HepG2 (cell line): ENCODE measurements around the gene DCTN1. TPM values are rescaled to one million over a fixed set of nuclear protein-coding genes. Genes with fewer than 3 reads are reported as not detected.

Experiments used
- CEBPB ChIP-seq: IDR thresholded peaks from 2 replicates; pipeline ENCODE4 v1.6.1; 2011; ENCODE audit warnings: low read depth, low read length, improper control_type of control experiment, borderline replicate concordance
- CREB1 ChIP-seq, 2 experiments: fragments of 450-650 bp in 1 of 2; IDR thresholded peaks; 2 replicates each; pipeline ENCODE4 v1.6.1; 2016 to 2017; ENCODE audit warnings: control low read depth in 1 of 2, mild to moderate bottlenecking in 1 of 2, missing compliant biosample characterization in 1 of 2, missing genetic modification characterization in 1 of 2
- ELF1 ChIP-seq: sonication (generic); formaldehyde crosslinking; IDR thresholded peaks from 2 replicates; pipeline ENCODE4 v1.4.0; 2020; ENCODE audit warnings: missing genetic modification reagents
- FIP1L1 ChIP-seq: fragments of 200-400 bp; formaldehyde crosslinking; IDR thresholded peaks from 2 replicates; pipeline ENCODE4 v1.6.1; 2018; ENCODE audit warnings: low read depth, mild to moderate bottlenecking, low read length, moderate library complexity, borderline replicate concordance; ENCODE audit not compliant: insufficient read depth
- FOXO1 ChIP-seq: sonication (generic); formaldehyde crosslinking; IDR thresholded peaks from 2 replicates; pipeline ENCODE4 v1.4.0; 2020; ENCODE audit warnings: missing genetic modification reagents
- HMG20A ChIP-seq: IDR thresholded peaks from 2 replicates; pipeline ENCODE4 v1.6.1; 2016; ENCODE audit warnings: borderline replicate concordance
- MYNN ChIP-seq: sonication (generic); formaldehyde crosslinking; IDR thresholded peaks from 2 replicates; pipeline ENCODE4 v1.4.0; 2020; ENCODE audit warnings: mild to moderate bottlenecking, low read depth, missing genetic modification reagents
- TCF12 ChIP-seq, 2 experiments: fragments of 450-650 bp in 1 of 2; sonication (generic) in 1 of 2; formaldehyde crosslinking in 1 of 2; IDR thresholded peaks; 2 replicates each; pipeline versions ENCODE4 v1.6.1 to v1.8.0; 2017 to 2022; ENCODE audit warnings: antibody characterized with exemption in 1 of 2, mild to moderate bottlenecking in 1 of 2, missing genetic modification reagents in 1 of 2, moderate library complexity in 1 of 2
- U2AF1 ChIP-seq: fragments of 200-400 bp; formaldehyde crosslinking; optimal IDR thresholded peaks from 2 replicates; pipeline ENCODE3; 2017; ENCODE audit warnings: mild to moderate bottlenecking, low read depth, low read length
- ZBTB7A ChIP-seq: sonication (generic); formaldehyde crosslinking; IDR thresholded peaks from 2 replicates; pipeline ENCODE4 v1.8.0; 2022; ENCODE audit warnings: mild to moderate bottlenecking, missing genetic modification reagents
- ZNF10 ChIP-seq: sonication (generic); formaldehyde crosslinking; IDR thresholded peaks from 2 replicates; pipeline ENCODE4 v1.4.0; 2020; ENCODE audit warnings: mild to moderate bottlenecking, low read depth, missing genetic modification reagents, borderline replicate concordance
- ZNF232 ChIP-seq: sonication (generic); formaldehyde crosslinking; IDR thresholded peaks from 2 replicates; pipeline ENCODE4 v1.4.0; 2020; ENCODE audit warnings: missing genetic modification reagents, borderline replicate concordance
- ZNF253 ChIP-seq: sonication (generic); formaldehyde crosslinking; IDR thresholded peaks from 2 replicates; pipeline ENCODE4 v1.8.0; 2022; ENCODE audit warnings: mild to moderate bottlenecking, missing genetic modification reagents, borderline replicate concordance
- ZNF501 ChIP-seq: sonication (generic); formaldehyde crosslinking; IDR thresholded peaks from 2 replicates; pipeline ENCODE4 v1.5.1; 2020; ENCODE audit warnings: mild to moderate bottlenecking, moderate library complexity, missing genetic modification reagents
- ZNF777 ChIP-seq: sonication (generic); formaldehyde crosslinking; IDR thresholded peaks from 2 replicates; pipeline ENCODE4 v1.4.0; 2020; ENCODE audit warnings: missing genetic modification reagents
- ZSCAN30 ChIP-seq: sonication (generic); formaldehyde crosslinking; IDR thresholded peaks from 2 replicates; pipeline ENCODE4 v1.5.0; 2020; ENCODE audit warnings: mild to moderate bottlenecking, missing genetic modification reagents
- polyA plus RNA-seq, 8 experiments: library from polyadenylated mRNA; depleted of rRNA in 3 of 8; stranded (reverse) in 7 of 8; unstranded in 1 of 8; fragments of >200 nt; fragmentation: Illumina TruSeq in 4 of 8; extraction: Trizol in 4 of 8; gene quantifications; 2 replicates each; pipeline versions ENCODE4 v1.2.1 to v1.2.3, GENCODE V29; 2011 to 2016; ENCODE audit warnings: low read depth in 4 of 8, missing spikeins in 1 of 8, mixed read lengths in 1 of 8; ENCODE audit not compliant: insufficient read depth in 1 of 8
- total RNA-seq, 5 experiments: library from RNA; depleted of rRNA; stranded (reverse); fragments of >200 nt; fragmentation: Illumina TruSeq; extraction: Trizol; gene quantifications; 2 replicates each; pipeline ENCODE4 v1.2.3, GENCODE V29; 2016; ENCODE audit warnings: low read depth in 1 of 5
- TF ChIP-seq, protein P1 (sequence below): sonication (generic); formaldehyde crosslinking; IDR thresholded peaks from one replicate; pipeline ENCODE4 v1.5.1; 2020; ENCODE audit warnings: mild to moderate bottlenecking, missing genetic modification reagents; ENCODE audit errors: not compliant biosample characterization
- TF ChIP-seq, protein P2 (sequence below): sonication (generic); formaldehyde crosslinking; IDR thresholded peaks from 2 replicates; pipeline ENCODE4 v1.4.0; 2020; ENCODE audit warnings: missing genetic modification reagents
- TF ChIP-seq, protein P3 (sequence below): sonication (generic); formaldehyde crosslinking; IDR thresholded peaks from 2 replicates; pipeline ENCODE4 v1.8.1; 2023; ENCODE audit warnings: mild to moderate bottlenecking, missing genetic modification reagents, borderline replicate concordance

The DCTN1 gene
- total and polyA plus RNA-seq, 2 of the 13 experiments (the other 11 are each of a cell fraction or from before 2014, with no cell fraction given), result 73.2 to 122 TPM

DNA sequence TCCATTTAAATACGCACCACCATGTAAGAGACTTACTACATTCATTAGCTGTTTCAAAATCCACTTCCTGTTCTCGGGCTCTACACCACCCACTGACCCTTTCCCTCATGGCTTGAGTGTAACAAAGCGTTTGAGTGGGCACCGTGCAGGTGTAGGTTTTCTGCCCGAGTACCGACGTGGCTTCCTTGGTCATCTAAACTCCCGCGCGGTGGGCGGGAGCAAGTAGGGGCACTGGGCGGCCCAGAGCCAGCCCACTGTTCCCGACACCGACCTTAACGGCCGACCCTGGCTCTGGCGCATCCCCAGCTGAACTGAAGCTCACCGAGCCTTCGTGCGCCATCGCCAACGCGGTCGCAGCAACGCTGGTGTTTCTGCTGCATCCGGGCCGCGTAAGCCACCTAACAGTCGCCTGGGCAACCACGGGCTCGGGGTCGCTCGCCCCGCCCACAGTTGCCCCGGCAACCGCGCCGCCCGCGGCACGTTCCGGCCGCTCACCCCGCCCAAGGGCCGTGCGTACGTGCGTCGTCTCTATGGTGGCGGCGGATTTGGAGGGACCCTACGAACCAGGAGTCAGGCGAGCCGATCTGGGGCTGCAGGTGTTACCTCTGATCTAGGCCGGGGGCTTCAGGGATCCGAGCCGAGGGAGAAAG is 41.2 kb upstream of the DCTN1 start, which contains the start of the genes C2orf81 and WDR54 (continued):
- TF ChIP-seq, protein P1, sequence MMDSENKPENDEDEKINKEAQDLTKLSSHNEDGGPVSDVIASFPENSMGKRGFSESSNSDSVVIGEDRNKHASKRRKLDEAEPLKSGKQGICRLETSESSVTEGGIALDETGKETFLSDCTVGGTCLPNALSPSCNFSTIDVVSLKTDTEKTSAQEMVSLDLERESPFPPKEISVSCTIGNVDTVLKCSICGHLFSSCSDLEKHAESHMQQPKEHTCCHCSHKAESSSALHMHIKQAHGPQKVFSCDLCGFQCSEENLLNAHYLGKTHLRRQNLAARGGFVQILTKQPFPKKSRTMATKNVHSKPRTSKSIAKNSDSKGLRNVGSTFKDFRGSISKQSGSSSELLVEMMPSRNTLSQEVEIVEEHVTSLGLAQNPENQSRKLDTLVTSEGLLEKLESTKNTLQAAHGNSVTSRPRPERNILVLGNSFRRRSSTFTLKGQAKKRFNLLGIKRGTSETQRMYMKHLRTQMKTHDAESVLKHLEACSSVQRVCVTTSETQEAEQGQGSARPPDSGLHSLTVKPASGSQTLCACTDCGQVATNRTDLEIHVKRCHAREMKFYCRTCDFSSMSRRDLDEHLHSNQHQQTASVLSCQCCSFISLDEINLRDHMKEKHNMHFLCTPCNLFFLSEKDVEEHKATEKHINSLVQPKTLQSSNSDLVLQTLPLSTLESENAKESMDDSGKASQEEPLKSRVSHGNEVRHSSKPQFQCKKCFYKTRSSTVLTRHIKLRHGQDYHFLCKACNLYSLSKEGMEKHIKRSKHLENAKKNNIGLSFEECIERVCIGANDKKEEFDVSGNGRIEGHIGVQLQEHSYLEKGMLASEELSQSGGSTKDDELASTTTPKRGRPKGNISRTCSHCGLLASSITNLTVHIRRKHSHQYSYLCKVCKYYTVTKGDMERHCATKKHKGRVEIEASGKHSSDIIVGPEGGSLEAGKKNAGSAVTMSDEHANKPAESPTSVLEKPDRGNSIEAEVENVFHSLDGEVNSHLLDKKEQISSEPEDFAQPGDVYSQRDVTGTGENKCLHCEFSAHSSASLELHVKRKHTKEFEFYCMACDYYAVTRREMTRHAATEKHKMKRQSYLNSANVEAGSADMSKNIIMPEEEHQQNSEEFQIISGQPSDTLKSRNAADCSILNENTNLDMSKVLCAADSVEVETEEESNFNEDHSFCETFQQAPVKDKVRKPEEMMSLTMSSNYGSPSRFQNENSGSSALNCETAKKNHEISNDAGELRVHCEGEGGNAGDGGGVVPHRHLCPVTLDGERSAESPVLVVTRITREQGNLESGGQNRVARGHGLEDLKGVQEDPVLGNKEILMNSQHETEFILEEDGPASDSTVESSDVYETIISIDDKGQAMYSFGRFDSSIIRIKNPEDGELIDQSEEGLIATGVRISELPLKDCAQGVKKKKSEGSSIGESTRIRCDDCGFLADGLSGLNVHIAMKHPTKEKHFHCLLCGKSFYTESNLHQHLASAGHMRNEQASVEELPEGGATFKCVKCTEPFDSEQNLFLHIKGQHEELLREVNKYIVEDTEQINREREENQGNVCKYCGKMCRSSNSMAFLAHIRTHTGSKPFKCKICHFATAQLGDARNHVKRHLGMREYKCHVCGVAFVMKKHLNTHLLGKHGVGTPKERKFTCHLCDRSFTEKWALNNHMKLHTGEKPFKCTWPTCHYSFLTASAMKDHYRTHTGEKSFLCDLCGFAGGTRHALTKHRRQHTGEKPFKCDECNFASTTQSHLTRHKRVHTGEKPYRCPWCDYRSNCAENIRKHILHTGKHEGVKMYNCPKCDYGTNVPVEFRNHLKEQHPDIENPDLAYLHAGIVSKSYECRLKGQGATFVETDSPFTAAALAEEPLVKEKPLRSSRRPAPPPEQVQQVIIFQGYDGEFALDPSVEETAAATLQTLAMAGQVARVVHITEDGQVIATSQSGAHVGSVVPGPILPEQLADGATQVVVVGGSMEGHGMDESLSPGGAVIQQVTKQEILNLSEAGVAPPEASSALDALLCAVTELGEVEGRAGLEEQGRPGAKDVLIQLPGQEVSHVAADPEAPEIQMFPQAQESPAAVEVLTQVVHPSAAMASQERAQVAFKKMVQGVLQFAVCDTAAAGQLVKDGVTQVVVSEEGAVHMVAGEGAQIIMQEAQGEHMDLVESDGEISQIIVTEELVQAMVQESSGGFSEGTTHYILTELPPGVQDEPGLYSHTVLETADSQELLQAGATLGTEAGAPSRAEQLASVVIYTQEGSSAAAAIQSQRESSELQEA (CRISPR knock-in tag), result peak; percentile 87
- no peak for TF ChIP-seq U2AF1
- peak; percentile 83 for TF ChIP-seq ZNF501 (CRISPR knock-in tag)
- TF ChIP-seq, protein P2, sequence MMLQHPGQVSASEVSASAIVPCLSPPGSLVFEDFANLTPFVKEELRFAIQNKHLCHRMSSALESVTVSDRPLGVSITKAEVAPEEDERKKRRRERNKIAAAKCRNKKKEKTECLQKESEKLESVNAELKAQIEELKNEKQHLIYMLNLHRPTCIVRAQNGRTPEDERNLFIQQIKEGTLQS (CRISPR knock-in tag), result no peak
- peak; percentile 75 for TF ChIP-seq ZNF777 (CRISPR knock-in tag)
- no peak for TF ChIP-seq CREB1 (IDR thresholded peaks at IDR 0.05)
- no peak for TF ChIP-seq CREB1 (CRISPR knock-in tag; IDR thresholded peaks at IDR 0.05)
- peak; percentile 22; the same call in 1 of the 2 replicates for TF ChIP-seq FIP1L1
- TF ChIP-seq ZNF253 (CRISPR knock-in tag), result peak; percentile 86; the same call in 1 of the 2 replicates
- TF ChIP-seq ZNF232, result peak; percentile 58; the same call in 1 of the 2 replicates
- no peak for TF ChIP-seq ZSCAN30 (CRISPR knock-in tag)
- TF ChIP-seq ZNF10 (CRISPR knock-in tag), result no peak
- no peak for TF ChIP-seq MYNN (CRISPR knock-in tag)
- peak; percentile 31; the same call in 1 of the 2 replicates for TF ChIP-seq FOXO1
- TF ChIP-seq HMG20A (CRISPR knock-in tag), result no peak
- no peak for TF ChIP-seq TCF12 (IDR thresholded peaks at IDR 0.05)
- TF ChIP-seq TCF12 (CRISPR knock-in tag; IDR thresholded peaks at IDR 0.05), result peak; percentile 80; the same call in 1 of the 2 replicates
- TF ChIP-seq, protein P3, sequence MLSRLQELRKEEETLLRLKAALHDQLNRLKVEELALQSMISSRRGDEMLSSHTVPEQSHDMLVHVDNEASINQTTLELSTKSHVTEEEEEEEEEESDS (CRISPR knock-in tag), result no peak
- 0 out of 2 replicates have a peak, but pooled peaks have one; percentile 83 for TF ChIP-seq ZBTB7A (CRISPR knock-in tag)
- no peak for TF ChIP-seq CEBPB
- TF ChIP-seq ELF1 (CRISPR knock-in tag), result peak; percentile 39; the same call in 1 of the 2 replicates
